GM12878 (cell line): Measurements from ENCODE around the gene HIP1. TPM values are rescaled to one million over a fixed set of nuclear protein-coding genes. Genes with fewer than 3 reads are reported as not detected.
"Not testable (repeated sequence)": the region's sequence is repeated elsewhere in the genome, so short reads cannot be mapped to it uniquely, and the experiment has no call there.

Source experiments
- ATAC-seq: fragments of 200-7000 bp; cut with Tn5 transposase; 3 replicates; pipeline ENCODE4 v1.9.1; 2020; ENCODE audit warnings: mild to moderate bottlenecking, moderate library complexity
- BruUV-seq: library from RNA; stranded (reverse); fragments of 400-500 nt; replicated peaks from 2 replicates; lab custom pipeline; 2021; lab: Mats Ljungman, UMichigan
- CTCF ChIA-PET: fragments of 300-600 bp; sonication (Branson Sonifier 250); formaldehyde crosslinking; extraction: SDS; loops from one replicate; lab custom pipeline; 2021; ENCODE audit warnings: inconsistent platforms; lab: Yijun Ruan, JAX
- POLR2A ChIA-PET: fragments of 350-600 bp; formaldehyde crosslinking; extraction: SDS; loops from one replicate; lab custom pipeline; 2021; ENCODE audit warnings: inconsistent platforms; lab: Charles Lee
- RAD21 ChIA-PET: fragments of 300-600 bp; sonication (Branson Sonifier 250); formaldehyde crosslinking; loops from one replicate; lab custom pipeline; 2023; ENCODE audit warnings: antibody characterized with exemption; ENCODE audit not compliant: unreplicated experiment; lab: Charles Lee
- SMC1A ChIA-PET: fragments of 300-600 bp; sonication (Branson Sonifier 250); formaldehyde crosslinking; loops from one replicate; lab custom pipeline; 2023; ENCODE audit not compliant: unreplicated experiment, uncharacterized antibody; lab: Charles Lee
- DNase-seq: peaks from one replicate; pipeline ENCODE4 v3.0.0-alpha.2; 2011; ENCODE audit warnings: low read depth, low spot score
- FAIRE-seq: peaks from 3 replicates; lab custom pipeline; 2011; peaks lifted over from hg19 to GRCh38; lab: Jason Lieb, UNC
- H2AFZ ChIP-seq: 2 replicates; pipeline ENCODE4 v1.6.0; 2011; ENCODE audit warnings: low read depth, low read length, control low read depth; ENCODE audit not compliant: control insufficient read depth
- H3K27ac ChIP-seq: 2 replicates; pipeline ENCODE4 v1.5.1; 2011; ENCODE audit warnings: control low read depth; ENCODE audit not compliant: control insufficient read depth, insufficient read depth
- H3K27me3 ChIP-seq, 2 experiments: replicated peaks in 1 of 2; 2 replicates each; pipeline versions ENCODE4 v1.6.0 to v1.6.1; 2011; ENCODE audit warnings: low read length in 1 of 2; ENCODE audit not compliant: control insufficient read depth in 2 of 2, insufficient read depth in 2 of 2
- H3K36me3 ChIP-seq, 2 experiments: 2 replicates each; pipeline ENCODE4 v1.5.1; 2011; ENCODE audit warnings: low read length in 1 of 2; ENCODE audit not compliant: control insufficient read depth in 2 of 2, insufficient read depth in 2 of 2
- H3K4me1 ChIP-seq: 2 replicates; pipeline ENCODE4 v1.6.1; 2011; ENCODE audit warnings: mild to moderate bottlenecking, low read length, moderate library complexity, mixed read lengths; ENCODE audit not compliant: control insufficient read depth, insufficient read depth
- H3K4me2 ChIP-seq: 2 replicates; pipeline ENCODE4 v1.6.0; 2011; ENCODE audit warnings: control low read depth; ENCODE audit not compliant: control insufficient read depth, insufficient read depth
- H3K4me3 ChIP-seq: fragments of 200-600 bp; sonication (generic); 2 replicates; pipeline ENCODE4 v1.5.1; 2016
- H3K79me2 ChIP-seq: 2 replicates; pipeline ENCODE4 v1.6.0; 2011; ENCODE audit warnings: low read length; ENCODE audit not compliant: control insufficient read depth, insufficient read depth
- H3K9ac ChIP-seq: 2 replicates; pipeline ENCODE4 v1.8.0; 2011; ENCODE audit warnings: low read length, control low read depth, mixed read lengths; ENCODE audit not compliant: control insufficient read depth, insufficient read depth
- H3K9me3 ChIP-seq: replicated peaks from 3 replicates; pipeline ENCODE4 v1.5.1; 2011; ENCODE audit warnings: mild to moderate bottlenecking, low read length; ENCODE audit not compliant: control insufficient read depth, insufficient read depth
- H4K20me1 ChIP-seq: 2 replicates; pipeline ENCODE4 v1.6.0; 2011; ENCODE audit not compliant: control insufficient read depth, insufficient read depth
- HDAC6 ChIP-seq: fragments of 200-600 bp; sonication (generic); IDR thresholded peaks from one replicate; pipeline ENCODE4 v1.8.0; 2017; ENCODE audit warnings: antibody characterized with exemption; ENCODE audit not compliant: unreplicated experiment
- SIX5 ChIP-seq: IDR thresholded peaks from 2 replicates; pipeline ENCODE4 v1.6.1; 2011; ENCODE audit warnings: mild to moderate bottlenecking, low read depth, low read length, moderate library complexity; ENCODE audit not compliant: severe bottlenecking
- TCF12 ChIP-seq: IDR thresholded peaks from 2 replicates; pipeline ENCODE4 v1.6.1; 2011; ENCODE audit warnings: low read depth, mild to moderate bottlenecking, low read length
- WRNIP1 ChIP-seq: IDR thresholded peaks from 2 replicates; pipeline ENCODE4 v1.6.1; 2011; ENCODE audit warnings: low read depth, low read length, improper control_type of control experiment, borderline replicate concordance
- WGBS: methylation state at CpG from one replicate; pipeline ENCODE4 v1.1.6; 2016; ENCODE audit warnings: low lambda C conversion rate; ENCODE audit not compliant: insufficient replicate concordance, insufficient coverage; ENCODE audit errors: missing lambda C conversion rate; 5-methylcytosine and 5-hydroxymethylcytosine counted together
- in situ Hi-C: fragments of 300-500 bp; cut with MboI; formaldehyde crosslinking; loops from 9 replicates; pipeline ENCODE4 v1.14.3; 2018; ENCODE audit warnings: mixed read lengths
- intact Hi-C: fragments of 100-400 bp; cut with micrococcal nuclease; formaldehyde crosslinking; loops from one replicate; pipeline ENCODE4 v1.14.2; 2022; ENCODE audit not compliant: unreplicated experiment
- polyA plus RNA-seq, 11 experiments: library from polyadenylated mRNA; depleted of rRNA in 4 of 11; unstranded in 6 of 11; stranded (reverse) in 5 of 11; fragments of >200 nt; fragmentation: Nextera tagmentation in 4 of 11; fragmentation: Illumina TruSeq in 1 of 11; extraction: Ambion mirVana in 4 of 11; extraction: Trizol in 1 of 11; gene quantifications; 1 replicate in 1 of 11; 2 replicates in 10 of 11; pipeline versions ENCODE4 v1.2.1 to v1.2.3, GENCODE V29; 2011 to 2016; ENCODE audit warnings: inconsistent platforms in 2 of 11, missing spikeins in 2 of 11, low read depth in 1 of 11
- total RNA-seq, 4 experiments: library from RNA; depleted of rRNA in 3 of 4; stranded (reverse); fragments of >200 nt in 3 of 4; fragmentation: Illumina TruSeq in 1 of 4; extraction: Trizol in 1 of 4; gene quantifications; 2 replicates each; pipeline versions ENCODE4 v1.2.1 to v1.2.3, GENCODE V29; 2013 to 2021

HIP1 gene
- total and polyA plus RNA-seq, 10 of the 15 experiments (the other 5 are each of a cell fraction or from before 2014, with no cell fraction given), result 1.2 to 9.7 (median 3.2) TPM

GRCh38 chr7:75602831-75603230 is 135.9 kb downstream of the HIP1 start:
- CTCF ChIA-PET, in situ Hi-C loops, H3K4me2 ChIP-seq, H3K27me3 ChIP-seq, ATAC-seq, intact Hi-C loops, DNase-seq, RAD21 ChIA-PET, FAIRE-seq, H3K4me3 ChIP-seq, H3K36me3 ChIP-seq, H2AFZ ChIP-seq, BruUV-seq, H3K9me3 ChIP-seq, H3K79me2 ChIP-seq, H4K20me1 ChIP-seq, H3K4me1 ChIP-seq, H3K27ac ChIP-seq, H3K9ac ChIP-seq: not testable (repeated sequence)
- SMC1A ChIA-PET, result interaction anchor here (0.6 to 1.1 kb wide), 2 partner anchors 21 to 160 kb away, joined by 3 read pairs; no protein-coding TSS in a partner anchor
- WGBS, result 77% methylated on average over 9 of the region's 9 CpGs
- POLR2A ChIA-PET, result interaction anchor here (0.7 kb wide), 1 partner anchor 71 kb away, joined by 9 read pairs; no protein-coding TSS in a partner anchor

GRCh38 chr7:75601539-75601938 is 137.2 kb downstream of the HIP1 start:
- FAIRE-seq, result no peak
- Histone ChIP-seq H3K79me2 (no peaks in the 10 kb centered on the region), H3K27ac (no peak overlapping the region), H3K9ac (no peak overlapping the region), H3K27me3 (no peaks in the 10 kb centered on the region), H3K4me1 (peaks cover 7% of the 10 kb centered on the region), H3K9me3 (no peaks in the 10 kb centered on the region), H3K4me2 (no peak overlapping the region), H3K4me3 (no peak overlapping the region), H4K20me1 (no peaks in the 10 kb centered on the region), H3K36me3 (no peaks in the 10 kb centered on the region), H2AFZ (no peak overlapping the region)
- no peak for ATAC-seq
- RAD21 ChIA-PET, result no interaction called here
- intact Hi-C loops, result no loop called here
- POLR2A ChIA-PET, result no interaction called here
- in situ Hi-C loops, result no loop called here
- SMC1A ChIA-PET, result interaction anchor here (0.6 kb wide), 1 partner anchor 39 kb away, joined by 3 read pairs; no protein-coding TSS in a partner anchor
- 91% methylated on average over 5 of the region's 6 CpGs for WGBS
- no peak for DNase-seq
- BruUV-seq, result no TSS peak
- no peak for TF ChIP-seq WRNIP1
- no peak for TF ChIP-seq SIX5
- no peak for TF ChIP-seq TCF12
- no peak for TF ChIP-seq HDAC6
- CTCF ChIA-PET, result no interaction called here

- H3K36me3 ChIP-seq, H3K9me3 ChIP-seq, in situ Hi-C loops, FAIRE-seq, H3K9ac ChIP-seq, H3K4me2 ChIP-seq, H3K4me3 ChIP-seq, H2AFZ ChIP-seq, BruUV-seq, DNase-seq, H3K79me2 ChIP-seq, H3K27ac ChIP-seq, RAD21 ChIA-PET, H4K20me1 ChIP-seq, H3K27me3 ChIP-seq, intact Hi-C loops, POLR2A ChIA-PET, ATAC-seq, CTCF ChIA-PET: not testable (repeated sequence)
- H3K4me1 ChIP-seq, result peaks cover 14% of the 10 kb centered on the region
- SMC1A ChIA-PET, result interaction anchor here (0.6 kb wide), 1 partner anchor 38 kb away, joined by 3 read pairs; no protein-coding TSS in a partner anchor
- WGBS, result 60% methylated on average over 4 of the region's 4 CpGs
Observed at GRCh38 chr7:75600748-75601147, 138.0 kb downstream of the HIP1 start.
